ENCODE data around the gene CDH16.
A peak's percentile ranks its signal among the peaks of the same experiment; 100 is the strongest.
"Not testable (repeated sequence)": the region's sequence is repeated elsewhere in the genome, so short reads cannot be mapped to it uniquely, and the experiment has no call there.

The CDH16 gene

GRCh38 chr16:66881964-66882508, 36.6 kb downstream of the CDH16 start:
- no peak overlapping the region for H3K4me3 ChIP-seq (ENCODE audit: low read depth, low read length)
- DNase-seq (ENCODE audit: low read depth), result no peak

- no peak for DNase-seq (ENCODE audit: low read depth)
- peak overlapping the region; percentile 90 for H3K4me3 ChIP-seq (ENCODE audit: low read depth, low read length)
Observed at GRCh38 chr16:66881560-66881959, 37.1 kb downstream of the CDH16 start.

- H3K4me3 ChIP-seq (ENCODE audit: low read depth, low read length), result peak overlapping the region; percentile 90
- no peak for DNase-seq (ENCODE audit: low read depth)
Observed at GRCh38 chr16:66881014-66881417, 37.7 kb downstream of the CDH16 start.

- peak within 1 kb of the TSS; percentile 90 for H3K4me3 ChIP-seq (ENCODE audit: low read depth, low read length)
- DNase-seq (ENCODE audit: low read depth), result peak; percentile 79
Observed at GRCh38 chr16:66880288-66881013, 38.2 kb downstream of the CDH16 start, which contains the start of gene PDP2. Gene PDP2 (plus strand): TSS chr16:66880515. CDS start chr16:66884285, 3,770 bp downstream.

- no peak overlapping the region for H3K4me3 ChIP-seq (ENCODE audit: low read depth, low read length)
- DNase-seq (ENCODE audit: low read depth), result no peak
Observed at GRCh38 chr16:66878067-66878466, 40.6 kb downstream of the CDH16 start.

GRCh38 chr16:66874079-66874775, 44.5 kb downstream of the CDH16 start:
- H3K4me3 ChIP-seq (ENCODE audit: low read depth, low read length), result no peak overlapping the region
- no peak for DNase-seq (ENCODE audit: low read depth)

GRCh38 chr16:66873685-66874055, 45.0 kb downstream of the CDH16 start:
- no peak for DNase-seq (ENCODE audit: low read depth)
- no peak overlapping the region for H3K4me3 ChIP-seq (ENCODE audit: low read depth, low read length)

GRCh38 chr16:66872943-66873684, 45.6 kb downstream of the CDH16 start:
- DNase-seq (ENCODE audit: low read depth), result peak; percentile 96
- H3K4me3 ChIP-seq (ENCODE audit: low read depth, low read length), result peak overlapping the region; percentile 38

GRCh38 chr16:66872559-66872942, 46.1 kb downstream of the CDH16 start:
- no peak for DNase-seq (ENCODE audit: low read depth)
- peak overlapping the region; percentile 38 for H3K4me3 ChIP-seq (ENCODE audit: low read depth, low read length)

- H3K4me3 ChIP-seq (ENCODE audit: low read depth, low read length), result no peak overlapping the region
- no peak for DNase-seq (ENCODE audit: low read depth)
Observed at GRCh38 chr16:66871840-66872239, 46.8 kb downstream of the CDH16 start.

GRCh38 chr16:66871363-66871762, 47.3 kb downstream of the CDH16 start:
- H3K4me3 ChIP-seq (ENCODE audit: low read depth, low read length); DNase-seq (ENCODE audit: low read depth): not testable (repeated sequence)

GRCh38 chr16:66869424-66869823, 49.3 kb downstream of the CDH16 start:
- no peak overlapping the region for H3K4me3 ChIP-seq (ENCODE audit: low read depth, low read length)
- DNase-seq (ENCODE audit: low read depth), result no peak

GRCh38 chr16:66863707-66864106, 55.0 kb downstream of the CDH16 start:
- no peak for DNase-seq (ENCODE audit: low read depth)

GRCh38 chr16:66862023-66862520, 56.6 kb downstream of the CDH16 start:
- no peak overlapping the region for H3K4me3 ChIP-seq (ENCODE audit: low read depth, low read length)
- no peak for DNase-seq (ENCODE audit: low read depth)

More at GRCh38 chr16:66863707-66864106, 55.0 kb downstream of the CDH16 start:
- H3K4me3 ChIP-seq (ENCODE audit: low read depth, low read length), result no peak overlapping the region

- no peak overlapping the region for H3K4me3 ChIP-seq (ENCODE audit: low read depth, low read length)
- no peak for DNase-seq (ENCODE audit: low read depth)
Observed at GRCh38 chr16:66859397-66860068, 59.2 kb downstream of the CDH16 start.

- H3K4me3 ChIP-seq (ENCODE audit: low read depth, low read length), result no peak overlapping the region
- no peak for DNase-seq (ENCODE audit: low read depth)
Observed at GRCh38 chr16:66858740-66859396, 59.8 kb downstream of the CDH16 start.
